ENCODE measurements around the gene LIPC.

Gene LIPC

GRCh38 chr15:58593870-58594269 lies 162.1 kb downstream of the LIPC start:
- TF ChIP-seq TAF1 (IDR thresholded peaks at IDR 0.05; ENCODE audit: low read depth): no peak

- no peak for TF ChIP-seq CREB1 (IDR thresholded peaks at IDR 0.05; ENCODE audit: low read depth)
- TF ChIP-seq EP300 (IDR thresholded peaks at IDR 0.05; ENCODE audit: borderline replicate concordance): no peak
- TF ChIP-seq USF1 (IDR thresholded peaks at IDR 0.05): no peak
- no peak for TF ChIP-seq FOXM1 (IDR thresholded peaks at IDR 0.05; ENCODE audit: borderline replicate concordance, low read depth)
- TF ChIP-seq NFIC (IDR thresholded peaks at IDR 0.05): no peak
- TF ChIP-seq REST (IDR thresholded peaks at IDR 0.05; ENCODE audit: low read depth): no peak
- no peak for TF ChIP-seq YY1 (IDR thresholded peaks at IDR 0.05; ENCODE audit: low read depth)
- TF ChIP-seq MAX (IDR thresholded peaks at IDR 0.05): no peak
- no peak for TF ChIP-seq CEBPB (IDR thresholded peaks at IDR 0.05)
- TF ChIP-seq TEAD4 (IDR thresholded peaks at IDR 0.05): no peak
- no peak for TF ChIP-seq TCF12 (IDR thresholded peaks at IDR 0.05; ENCODE audit: low read depth)
- no peak for TF ChIP-seq ZBTB7A (IDR thresholded peaks at IDR 0.05; ENCODE audit: low read depth)
- no peak for TF ChIP-seq TAF1 (IDR thresholded peaks at IDR 0.05; ENCODE audit: low read depth)
- TF ChIP-seq RAD21 (IDR thresholded peaks at IDR 0.05; ENCODE audit: low read depth): no peak
- no peak for TF ChIP-seq EGR1 (IDR thresholded peaks at IDR 0.05)
These were observed 163.1 kb downstream of the LIPC start for GRCh38 chr15:58594898-58595297.

GRCh38 chr15:58595516-58596263 lies 163.9 kb downstream of the LIPC start:
- TF ChIP-seq FOXM1 (IDR thresholded peaks at IDR 0.05; ENCODE audit: borderline replicate concordance, low read depth) (no peak), EP300 (IDR thresholded peaks at IDR 0.05; ENCODE audit: borderline replicate concordance) (no peak), MAX (IDR thresholded peaks at IDR 0.05) (no peak), ZBTB7A (IDR thresholded peaks at IDR 0.05; ENCODE audit: low read depth) (no peak), CREB1 (IDR thresholded peaks at IDR 0.05; ENCODE audit: low read depth) (no peak), NFIC (IDR thresholded peaks at IDR 0.05) (no peak)

GRCh38 chr15:58597943-58598828 lies 166.4 kb downstream of the LIPC start:
- no peak for TF ChIP-seq USF1 (IDR thresholded peaks at IDR 0.05)

- TF ChIP-seq RAD21 (IDR thresholded peaks at IDR 0.05; ENCODE audit: low read depth): no peak
- TF ChIP-seq MAX (IDR thresholded peaks at IDR 0.05): no peak
- TF ChIP-seq TAF1 (IDR thresholded peaks at IDR 0.05; ENCODE audit: low read depth): no peak
- no peak for TF ChIP-seq FOXM1 (IDR thresholded peaks at IDR 0.05; ENCODE audit: borderline replicate concordance, low read depth)
- TF ChIP-seq EP300 (IDR thresholded peaks at IDR 0.05; ENCODE audit: borderline replicate concordance): no peak
- TF ChIP-seq TCF12 (IDR thresholded peaks at IDR 0.05; ENCODE audit: low read depth): no peak
- no peak for TF ChIP-seq CREB1 (IDR thresholded peaks at IDR 0.05; ENCODE audit: low read depth)
- TF ChIP-seq REST (IDR thresholded peaks at IDR 0.05; ENCODE audit: low read depth): no peak
- TF ChIP-seq EGR1 (IDR thresholded peaks at IDR 0.05): no peak
- TF ChIP-seq ZBTB7A (IDR thresholded peaks at IDR 0.05; ENCODE audit: low read depth): no peak
- no peak for TF ChIP-seq YY1 (IDR thresholded peaks at IDR 0.05; ENCODE audit: low read depth)
- TF ChIP-seq TEAD4 (IDR thresholded peaks at IDR 0.05): no peak
- TF ChIP-seq NFIC (IDR thresholded peaks at IDR 0.05): no peak
- no peak for TF ChIP-seq USF1 (IDR thresholded peaks at IDR 0.05)
- TF ChIP-seq CEBPB (IDR thresholded peaks at IDR 0.05): no peak
These were observed 167.0 kb downstream of the LIPC start for GRCh38 chr15:58598829-58599210.
